Smooth muscle cell (in vitro differentiated cells): ENCODE results near the gene BACE2. TPM values are rescaled to one million over a fixed set of nuclear protein-coding genes. Genes with fewer than 3 reads are reported as not detected.
"Not testable (repeated sequence)": the region's sequence is repeated elsewhere in the genome, so short reads cannot be mapped to it uniquely, and the experiment has no call there.

Experiments
- DNase-seq: peaks from one replicate; lab custom pipeline; 2025; ENCODE audit not compliant: unreplicated experiment; lab: John Stamatoyannopoulos, UW
- H2AFZ ChIP-seq: fragments of 200-600 bp; sonication (generic); 2 replicates; pipeline ENCODE4 v1.6.0; 2016; ENCODE audit warnings: antibody characterized with exemption, low read depth, mild to moderate bottlenecking
- H3F3A ChIP-seq: fragments of 200-600 bp; sonication (generic); 2 replicates; pipeline ENCODE4 v1.6.0; 2017; ENCODE audit warnings: antibody characterized with exemption, low read depth
- H3K27ac ChIP-seq: fragments of 200-600 bp; sonication (generic); 2 replicates; pipeline ENCODE4 v1.5.1; 2016; ENCODE audit warnings: low read depth, mild to moderate bottlenecking
- H3K27me3 ChIP-seq: fragments of 200-600 bp; sonication (generic); 2 replicates; pipeline ENCODE4 v1.6.1; 2016; ENCODE audit warnings: low read depth, mild to moderate bottlenecking
- H3K36me3 ChIP-seq: fragments of 200-600 bp; sonication (generic); 2 replicates; pipeline ENCODE4 v1.5.1; 2016; ENCODE audit warnings: low read depth
- H3K4me1 ChIP-seq: fragments of 200-600 bp; sonication (generic); 2 replicates; pipeline ENCODE4 v1.5.1; 2016; ENCODE audit warnings: low read depth
- H3K4me2 ChIP-seq: fragments of 200-600 bp; sonication (generic); 2 replicates; pipeline ENCODE4 v1.6.0; 2016; ENCODE audit warnings: mild to moderate bottlenecking
- H3K4me3 ChIP-seq: fragments of 200-600 bp; sonication (generic); 2 replicates; pipeline ENCODE4 v1.5.1; 2016; ENCODE audit warnings: mild to moderate bottlenecking
- H3K79me2 ChIP-seq: fragments of 200-600 bp; sonication (generic); 2 replicates; pipeline ENCODE4 v1.6.0; 2016; ENCODE audit warnings: low read depth, mild to moderate bottlenecking
- H3K9ac ChIP-seq: fragments of 200-600 bp; sonication (generic); 2 replicates; pipeline ENCODE4 v1.6.0; 2016; ENCODE audit warnings: low read depth
- H3K9me3 ChIP-seq: fragments of 200-600 bp; sonication (generic); replicated peaks from 2 replicates; pipeline ENCODE4 v1.5.1; 2016; ENCODE audit warnings: low read depth
- H4K20me1 ChIP-seq: fragments of 200-600 bp; sonication (generic); 2 replicates; pipeline ENCODE4 v1.6.0; 2016; ENCODE audit warnings: low read depth
- WGBS: methylation state at CpG from one replicate; pipeline ENCODE4 v1.1.7; 2016; ENCODE audit warnings: low lambda C conversion rate; 5-methylcytosine and 5-hydroxymethylcytosine counted together
- polyA plus RNA-seq: library from polyadenylated mRNA; unstranded; fragments of >200 nt; fragmentation: Nextera tagmentation; extraction: Ambion mirVana; gene quantifications from 2 replicates; pipeline ENCODE4 v1.2.1, GENCODE V29; 2016
- total RNA-seq: library from RNA; depleted of rRNA; stranded (reverse); fragments of >200 nt; gene quantifications from 2 replicates; pipeline ENCODE4 v1.2.3, GENCODE V29; 2014
- TF ChIP-seq, protein P1 (sequence below): fragments of 200-600 bp; sonication (generic); IDR thresholded peaks from 2 replicates; pipeline ENCODE4 v1.5.1; 2017; ENCODE audit warnings: borderline replicate concordance, mild to moderate bottlenecking, antibody characterized with exemption; ENCODE audit not compliant: insufficient read depth, poor library complexity, severe bottlenecking

The BACE2 gene
- total and polyA plus RNA-seq, 2 experiments from 2014 or later = 25.3 to 33.3 TPM

DNA sequence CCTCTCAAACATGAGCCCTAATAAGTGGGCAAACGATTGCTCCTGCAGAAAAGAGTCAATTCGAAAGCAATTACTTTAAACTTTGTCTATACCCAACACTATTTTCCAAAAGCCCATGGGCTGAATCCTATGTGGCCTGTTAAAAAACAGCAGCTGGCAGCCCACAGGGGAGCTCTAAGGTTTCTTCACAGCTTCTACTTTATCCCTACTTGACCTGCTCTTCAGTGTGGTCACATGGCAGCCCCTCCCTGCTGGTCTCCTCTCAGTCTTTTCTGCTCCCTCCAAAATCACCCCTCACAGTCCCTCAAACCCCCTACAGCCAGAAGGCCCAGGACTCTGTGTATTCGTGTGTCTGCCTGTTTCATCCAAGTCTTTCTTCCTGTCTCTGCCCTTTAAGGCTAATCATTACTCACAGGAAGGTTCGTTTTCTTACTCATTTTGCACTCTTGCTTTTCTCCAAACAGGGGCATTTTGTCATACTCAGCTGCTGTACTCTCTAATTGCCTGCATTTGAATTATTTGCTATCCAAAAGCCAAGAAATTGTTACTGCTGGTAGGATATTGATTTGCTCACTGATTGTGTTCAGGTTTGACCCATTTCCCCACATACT is 86.2 kb downstream of the BACE2 start:
- Histone ChIP-seq H2AFZ (no peak overlapping the region), H3K4me1 (no peaks in the 10 kb centered on the region), H3K9ac (no peak overlapping the region), H3K27ac (no peak overlapping the region), H3K79me2 (no peaks in the 10 kb centered on the region), H3K36me3 (no peaks in the 10 kb centered on the region), H3K4me3 (no peak overlapping the region), H3F3A (no peaks in the 10 kb centered on the region), H3K4me2 (no peak overlapping the region), H4K20me1 (no peaks in the 10 kb centered on the region), H3K9me3 (peaks cover 4% of the 10 kb centered on the region), H3K27me3 (no peaks in the 10 kb centered on the region)
- WGBS = 65% methylated on average over 4 of the region's 4 CpGs
- TF ChIP-seq, protein P1, sequence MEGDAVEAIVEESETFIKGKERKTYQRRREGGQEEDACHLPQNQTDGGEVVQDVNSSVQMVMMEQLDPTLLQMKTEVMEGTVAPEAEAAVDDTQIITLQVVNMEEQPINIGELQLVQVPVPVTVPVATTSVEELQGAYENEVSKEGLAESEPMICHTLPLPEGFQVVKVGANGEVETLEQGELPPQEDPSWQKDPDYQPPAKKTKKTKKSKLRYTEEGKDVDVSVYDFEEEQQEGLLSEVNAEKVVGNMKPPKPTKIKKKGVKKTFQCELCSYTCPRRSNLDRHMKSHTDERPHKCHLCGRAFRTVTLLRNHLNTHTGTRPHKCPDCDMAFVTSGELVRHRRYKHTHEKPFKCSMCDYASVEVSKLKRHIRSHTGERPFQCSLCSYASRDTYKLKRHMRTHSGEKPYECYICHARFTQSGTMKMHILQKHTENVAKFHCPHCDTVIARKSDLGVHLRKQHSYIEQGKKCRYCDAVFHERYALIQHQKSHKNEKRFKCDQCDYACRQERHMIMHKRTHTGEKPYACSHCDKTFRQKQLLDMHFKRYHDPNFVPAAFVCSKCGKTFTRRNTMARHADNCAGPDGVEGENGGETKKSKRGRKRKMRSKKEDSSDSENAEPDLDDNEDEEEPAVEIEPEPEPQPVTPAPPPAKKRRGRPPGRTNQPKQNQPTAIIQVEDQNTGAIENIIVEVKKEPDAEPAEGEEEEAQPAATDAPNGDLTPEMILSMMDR = no peak
- no peak for DNase-seq

DNA sequence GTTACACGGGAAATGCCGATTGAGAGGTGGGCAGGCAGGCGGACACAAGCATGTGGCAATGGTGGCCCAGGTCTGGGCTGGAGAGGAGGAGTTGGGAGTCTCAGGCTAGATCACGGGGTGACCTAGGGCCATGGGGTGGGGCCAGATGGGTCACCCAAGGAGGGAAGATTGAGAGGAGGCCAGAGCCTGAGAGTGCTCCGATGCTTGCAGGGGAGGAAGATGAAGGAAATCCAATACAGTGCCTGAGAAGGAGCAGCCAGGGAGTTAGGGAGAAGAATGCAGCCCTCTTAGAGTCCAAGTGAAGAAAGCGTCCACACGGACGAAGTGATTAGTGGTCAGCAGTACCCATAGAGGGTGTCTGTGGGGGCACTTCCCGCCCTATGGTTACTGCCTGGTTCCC is 87.2 kb downstream of the BACE2 start:
- H4K20me1 ChIP-seq = no peaks in the 10 kb centered on the region

DNA sequence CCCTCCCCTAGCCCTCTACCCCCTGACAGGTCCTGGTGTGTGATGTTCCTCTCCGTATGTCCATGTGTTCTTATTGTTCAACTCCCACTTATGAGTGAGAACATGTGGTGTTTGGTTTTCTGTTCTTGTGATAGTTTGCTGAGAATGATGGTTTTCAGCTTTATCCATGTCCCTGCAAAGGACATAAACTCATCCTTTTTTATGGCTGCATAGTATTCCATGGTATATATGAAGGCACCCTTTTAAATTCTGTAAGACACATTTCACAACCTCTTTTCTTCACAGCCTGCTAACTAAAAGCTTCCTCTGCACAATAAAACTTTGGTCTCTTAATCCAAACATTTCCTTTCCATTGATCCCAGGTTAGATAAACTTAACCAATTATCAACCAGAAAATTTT is 88.3 kb downstream of the BACE2 start:
- not testable (repeated sequence) for H3K79me2 ChIP-seq, H4K20me1 ChIP-seq, H3K4me2 ChIP-seq, H3K4me1 ChIP-seq, H2AFZ ChIP-seq, H3K9ac ChIP-seq, H3K27ac ChIP-seq, H3K36me3 ChIP-seq, DNase-seq, H3K4me3 ChIP-seq, H3F3A ChIP-seq, H3K27me3 ChIP-seq, H3K9me3 ChIP-seq
- WGBS = 100% methylated on average over 1 of the region's 1 CpG

More for the DNA sequence above, 87.2 kb downstream of the BACE2 start:
- H2AFZ ChIP-seq = no peak overlapping the region
- TF ChIP-seq, protein P1 = no peak
- no peaks in the 10 kb centered on the region for H3K36me3 ChIP-seq
- peaks cover 4% of the 10 kb centered on the region for H3K9me3 ChIP-seq
- no peaks in the 10 kb centered on the region for H3F3A ChIP-seq
- whole genome bisulfite sequencing = 89% methylated on average over 9 of the region's 9 CpGs
- no peak overlapping the region for H3K9ac ChIP-seq
- no peaks in the 10 kb centered on the region for H3K79me2 ChIP-seq
- no peaks in the 10 kb centered on the region for H3K4me1 ChIP-seq
- DNase-seq = no peak
- H3K4me2 ChIP-seq = no peak overlapping the region
- no peaks in the 10 kb centered on the region for H3K27me3 ChIP-seq
- no peak overlapping the region for H3K27ac ChIP-seq
- H3K4me3 ChIP-seq = no peak overlapping the region

DNA sequence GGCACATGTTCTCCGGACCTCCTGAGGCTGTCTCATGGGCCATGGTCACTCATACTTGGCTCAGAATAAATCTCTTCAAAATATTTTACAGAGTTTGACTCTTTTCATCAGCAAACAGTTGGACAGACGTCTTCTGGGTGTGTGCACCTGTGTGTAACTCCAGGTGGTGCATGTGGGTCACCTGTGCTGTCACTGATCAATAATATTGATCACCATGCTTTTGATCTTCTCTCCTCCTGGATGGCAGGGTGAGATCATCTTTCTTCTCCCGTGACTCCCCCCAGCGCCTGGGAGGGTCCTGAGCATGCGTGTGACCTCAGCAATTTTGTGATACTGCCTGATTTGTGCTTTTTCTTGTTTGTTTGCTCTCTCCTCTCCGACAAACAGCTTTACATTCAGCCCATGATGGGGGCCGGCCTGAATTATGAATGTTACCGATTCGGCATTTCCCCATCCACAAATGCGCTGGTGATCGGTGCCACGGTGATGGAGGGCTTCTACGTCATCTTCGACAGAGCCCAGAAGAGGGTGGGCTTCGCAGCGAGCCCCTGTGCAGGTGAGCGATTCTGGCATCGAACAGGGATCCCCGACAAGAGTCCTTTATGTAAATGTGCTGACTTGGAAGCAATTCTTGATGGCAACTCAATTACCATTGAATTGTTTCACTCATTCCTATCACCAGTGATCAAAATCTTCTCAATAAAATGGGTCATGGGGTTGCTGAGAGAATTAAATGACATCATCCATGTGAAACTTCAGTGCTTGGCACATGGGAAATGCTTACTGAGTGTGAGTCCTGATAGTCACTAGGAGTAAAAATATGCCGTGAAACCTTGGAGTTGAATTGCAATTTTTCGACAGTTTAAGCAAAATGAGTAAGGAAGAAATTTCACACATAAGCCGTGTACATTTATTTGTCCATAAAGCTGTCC is 89.1 kb downstream of the BACE2 start:
- H3K27ac ChIP-seq = no peak overlapping the region

More for the DNA sequence above, 89.1 kb downstream of the BACE2 start:
- WGBS = 97% methylated on average over 22 of the region's 22 CpGs
- DNase-seq = no peak
- H3K4me3 ChIP-seq = no peak overlapping the region
- no peak overlapping the region for H3K9ac ChIP-seq
- TF ChIP-seq, protein P1 = no peak
- H3F3A ChIP-seq = no peaks in the 10 kb centered on the region
- H3K4me2 ChIP-seq = no peak overlapping the region
- no peaks in the 10 kb centered on the region for H3K27me3 ChIP-seq
- H4K20me1 ChIP-seq = no peaks in the 10 kb centered on the region
- H2AFZ ChIP-seq = no peak overlapping the region
- no peaks in the 10 kb centered on the region for H3K4me1 ChIP-seq
- no peaks in the 10 kb centered on the region for H3K79me2 ChIP-seq
- peaks cover 4% of the 10 kb centered on the region for H3K9me3 ChIP-seq
- H3K36me3 ChIP-seq = no peaks in the 10 kb centered on the region
